GM12875 (cell line): ENCODE data around the gene GCSH.

Experiments used
- H3K4me3 ChIP-seq: one replicate; pipeline ENCODE4 v1.5.1; 2011; ENCODE audit warnings: low read depth, low read length, control low read depth
- TF ChIP-seq, protein P1 (sequence below): IDR thresholded peaks from 2 replicates; pipeline ENCODE4 v1.5.1; 2011; ENCODE audit warnings: low read depth, mild to moderate bottlenecking, control low read depth, inconsistent platforms, low read length, moderate library complexity, borderline replicate concordance; ENCODE audit not compliant: insufficient read depth

Gene GCSH

DNA sequence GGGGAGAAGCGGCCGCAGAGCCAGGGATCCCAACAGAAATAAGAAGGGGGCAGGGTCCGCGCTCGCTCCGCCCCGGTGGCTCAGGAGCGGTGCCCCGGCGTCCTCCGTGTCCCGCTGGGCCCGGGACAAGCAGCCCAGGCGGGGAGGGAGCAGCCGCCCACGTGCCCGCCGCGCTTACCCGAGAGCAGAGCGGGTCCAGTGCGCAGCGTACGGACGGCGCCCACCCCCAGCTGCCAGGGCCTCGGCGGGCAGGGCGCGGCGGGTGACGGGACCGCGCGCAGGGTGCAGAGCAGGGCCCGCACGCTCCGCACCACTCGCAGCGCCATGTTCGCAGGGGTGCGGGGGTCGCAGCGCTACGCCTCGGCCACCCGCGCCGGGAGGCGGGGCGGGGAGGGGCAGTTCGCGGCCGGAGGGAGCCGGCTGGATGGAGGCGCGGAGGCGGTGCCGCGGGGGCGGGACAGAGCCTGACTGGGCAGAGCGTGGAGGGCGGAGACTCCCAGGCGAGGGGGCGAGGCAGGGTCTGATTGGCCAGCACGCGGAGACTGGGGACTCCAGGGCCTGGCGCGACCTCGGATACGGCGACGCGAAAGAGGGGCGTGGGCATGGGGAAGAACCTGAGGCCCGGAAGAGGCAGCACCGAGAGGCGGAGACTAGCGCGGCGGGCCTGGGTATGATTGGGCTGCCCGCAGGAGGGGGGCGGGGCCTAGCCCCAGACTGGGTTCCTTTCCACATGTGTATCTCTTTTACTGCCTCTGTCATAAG, at the start of gene GCSH:
TSS of gene GCSH (minus strand) at position 443 of the 762 bp plus-strand sequence. CDS start at position 326, 117 bp downstream.
- TF ChIP-seq, protein P1, sequence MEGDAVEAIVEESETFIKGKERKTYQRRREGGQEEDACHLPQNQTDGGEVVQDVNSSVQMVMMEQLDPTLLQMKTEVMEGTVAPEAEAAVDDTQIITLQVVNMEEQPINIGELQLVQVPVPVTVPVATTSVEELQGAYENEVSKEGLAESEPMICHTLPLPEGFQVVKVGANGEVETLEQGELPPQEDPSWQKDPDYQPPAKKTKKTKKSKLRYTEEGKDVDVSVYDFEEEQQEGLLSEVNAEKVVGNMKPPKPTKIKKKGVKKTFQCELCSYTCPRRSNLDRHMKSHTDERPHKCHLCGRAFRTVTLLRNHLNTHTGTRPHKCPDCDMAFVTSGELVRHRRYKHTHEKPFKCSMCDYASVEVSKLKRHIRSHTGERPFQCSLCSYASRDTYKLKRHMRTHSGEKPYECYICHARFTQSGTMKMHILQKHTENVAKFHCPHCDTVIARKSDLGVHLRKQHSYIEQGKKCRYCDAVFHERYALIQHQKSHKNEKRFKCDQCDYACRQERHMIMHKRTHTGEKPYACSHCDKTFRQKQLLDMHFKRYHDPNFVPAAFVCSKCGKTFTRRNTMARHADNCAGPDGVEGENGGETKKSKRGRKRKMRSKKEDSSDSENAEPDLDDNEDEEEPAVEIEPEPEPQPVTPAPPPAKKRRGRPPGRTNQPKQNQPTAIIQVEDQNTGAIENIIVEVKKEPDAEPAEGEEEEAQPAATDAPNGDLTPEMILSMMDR, result no peak
- H3K4me3 ChIP-seq, result peak within 1 kb of the TSS; percentile 67

GRCh38 chr16:81143921-81144471, 47.8 kb upstream of the GCSH start:
- H3K4me3 ChIP-seq, result no peak overlapping the region
- TF ChIP-seq, protein P1, result no peak

DNA sequence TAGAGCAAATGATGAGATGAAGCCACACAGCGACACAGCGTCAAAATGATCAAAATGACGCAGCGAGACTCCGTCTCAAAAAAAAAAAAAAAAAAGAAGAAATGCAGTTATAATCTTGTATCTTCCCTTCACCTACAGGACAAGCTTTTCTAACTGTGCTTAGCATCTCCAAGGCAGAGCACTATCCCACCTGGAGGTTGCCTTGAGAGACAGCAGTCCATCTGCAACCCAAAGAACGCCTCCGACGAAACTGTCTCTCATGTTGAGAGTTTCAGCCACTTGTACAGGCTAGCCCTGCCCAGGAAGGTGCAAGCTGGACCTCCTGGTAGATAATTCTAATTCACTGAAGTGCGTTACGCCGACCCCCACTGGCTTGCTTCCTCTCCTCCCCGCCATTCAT, 46.7 kb upstream of the GCSH start:
- TF ChIP-seq, protein P1, result no peak
- H3K4me3 ChIP-seq, result no peak overlapping the region

DNA sequence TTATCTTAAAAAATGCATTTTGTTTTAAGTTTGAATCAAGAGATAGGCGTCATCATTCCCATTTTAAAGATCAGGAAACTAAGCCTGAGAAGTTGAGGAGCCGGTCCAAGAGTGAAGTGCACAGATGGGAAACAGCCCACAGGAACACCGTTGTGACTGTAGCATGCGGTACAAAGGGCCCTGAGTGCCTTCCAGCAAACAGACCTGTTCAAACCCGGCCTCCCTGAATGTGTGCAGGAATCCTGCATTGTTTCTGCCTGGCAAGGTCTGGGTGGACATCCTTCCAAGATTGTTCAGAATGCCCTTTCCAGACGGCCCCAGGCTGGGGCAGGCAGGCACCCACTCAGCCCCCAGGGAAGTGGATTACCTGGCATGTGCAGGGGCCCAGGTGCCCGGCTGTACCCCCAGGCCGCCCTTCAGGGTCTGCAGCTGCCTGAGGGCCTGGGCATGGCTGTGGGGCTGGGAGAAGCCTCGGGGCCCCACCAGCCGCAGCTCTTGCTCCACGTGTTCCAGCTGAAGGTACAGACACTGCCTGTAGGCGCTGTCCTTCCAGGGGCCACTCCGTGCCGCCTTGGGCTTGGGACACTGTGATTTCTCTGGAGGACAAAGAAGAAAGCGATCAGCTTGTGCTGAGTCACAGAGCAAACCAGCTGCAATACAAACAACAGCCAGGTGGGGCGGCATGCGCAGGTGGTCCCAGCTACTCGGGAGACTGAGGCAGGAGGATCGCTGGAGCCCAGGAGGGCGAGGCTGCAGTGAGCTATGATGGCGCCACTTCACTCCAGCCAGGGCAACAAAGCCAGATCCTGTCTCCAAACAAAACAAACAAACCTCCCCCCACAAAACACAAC, 45.0 kb upstream of the GCSH start:
- TF ChIP-seq, protein P1, result 0 out of 2 replicates have a peak, but pooled peaks have one; percentile 6
- H3K4me3 ChIP-seq, result no peak overlapping the region

DNA sequence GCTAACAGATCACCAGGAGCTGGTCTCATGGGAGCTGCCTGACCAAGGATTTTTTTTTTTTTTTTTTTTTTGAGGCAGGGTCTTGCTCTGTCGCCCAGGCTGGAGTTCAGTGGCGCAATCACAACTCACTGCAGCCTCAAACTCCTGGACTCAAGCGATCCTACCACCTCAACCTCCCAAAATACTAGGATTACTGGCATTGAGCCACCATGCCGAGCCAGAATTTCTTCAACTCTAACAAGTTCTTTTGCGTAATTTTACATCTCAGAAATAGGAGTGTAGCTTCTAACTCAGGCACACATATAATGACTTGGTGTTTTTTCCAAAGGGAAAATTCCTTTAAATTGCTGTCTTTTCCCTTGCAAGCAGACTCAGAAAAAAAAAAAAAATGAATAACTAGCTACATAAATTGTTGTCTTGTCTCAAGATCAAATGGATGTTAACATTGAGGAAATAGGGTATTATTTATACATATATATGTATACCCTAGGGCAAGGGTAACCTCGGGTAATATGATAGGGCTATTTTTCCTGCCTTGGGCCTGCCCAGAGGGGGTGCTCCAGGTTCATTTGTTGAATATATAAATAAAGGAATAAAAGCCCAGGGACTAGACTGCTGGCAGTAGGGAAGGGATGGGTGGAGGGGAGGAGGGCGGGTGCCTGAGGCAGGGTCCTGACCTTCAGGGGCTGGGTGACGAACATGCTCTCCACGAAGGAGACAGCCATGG, 42.8 kb upstream of the GCSH start:
- no peak overlapping the region for H3K4me3 ChIP-seq
- TF ChIP-seq, protein P1, result no peak

- no peak overlapping the region for H3K4me3 ChIP-seq
These were observed 41.6 kb upstream of the GCSH start for GRCh38 chr16:81137754-81138153.

More at GRCh38 chr16:81137754-81138153, 41.6 kb upstream of the GCSH start:
- TF ChIP-seq, protein P1, result no peak
